GM12878 (cell line): Measurements from ENCODE around the gene SPIRE1. TPM values are rescaled to one million over a fixed set of nuclear protein-coding genes. Genes with fewer than 3 reads are reported as not detected.
A peak's percentile ranks its signal among the peaks of the same experiment; 100 is the strongest.

Source experiments
- CBFB ChIP-seq: IDR thresholded peaks from 2 replicates; pipeline ENCODE4 v1.6.1; 2016; ENCODE audit warnings: antibody characterized with exemption, low read depth
- CREB1 ChIP-seq: IDR thresholded peaks from 2 replicates; pipeline ENCODE4 v1.6.1; 2012; ENCODE audit warnings: low read depth, mild to moderate bottlenecking, inconsistent platforms
- CREM ChIP-seq: IDR thresholded peaks from 2 replicates; pipeline ENCODE4 v1.6.1; 2014; ENCODE audit warnings: antibody characterized with exemption, low read depth
- ETV6 ChIP-seq, 2 experiments: fragments of 450-650 bp in 1 of 2; IDR thresholded peaks in 1 of 2; conservative IDR thresholded peaks in 1 of 2; 2 replicates each; pipeline ENCODE4 v1.6.1; 2014; ENCODE audit warnings: antibody characterized with exemption in 1 of 2, borderline replicate concordance in 1 of 2, low read depth in 1 of 2, mild to moderate bottlenecking in 1 of 2, moderate library complexity in 1 of 2
- EZH2 ChIP-seq: IDR thresholded peaks from 2 replicates; pipeline ENCODE4 v1.6.1; 2012; ENCODE audit warnings: low read depth, mild to moderate bottlenecking, control low read depth, inconsistent platforms, low read length, borderline replicate concordance; ENCODE audit not compliant: control insufficient read depth
- NR2C2 ChIP-seq: IDR thresholded peaks from 2 replicates; pipeline ENCODE4 v1.6.1; 2011; ENCODE audit warnings: borderline replicate concordance, low read depth; ENCODE audit not compliant: control insufficient read depth, insufficient read length
- POLR2A ChIP-seq: IDR thresholded peaks from 2 replicates; pipeline ENCODE4 v1.6.1; 2011; ENCODE audit warnings: low read depth, mild to moderate bottlenecking, low read length
- POLR2AphosphoS2 ChIP-seq: IDR thresholded peaks from 2 replicates; pipeline ENCODE4 v1.6.1; 2011; ENCODE audit warnings: low read depth, mild to moderate bottlenecking, low read length, improper control_type of control experiment, moderate library complexity
- RB1 ChIP-seq: fragments of 450-650 bp; formaldehyde crosslinking; IDR thresholded peaks from 2 replicates; pipeline ENCODE4 v1.6.1; 2017; ENCODE audit warnings: mild to moderate bottlenecking, borderline replicate concordance
- RBBP5 ChIP-seq: fragments of 200-600 bp; sonication (generic); conservative IDR thresholded peaks from 2 replicates; pipeline ENCODE4 v1.6.1; 2016
- RELA ChIP-seq: fragments of 450-650 bp; IDR thresholded peaks from 2 replicates; pipeline ENCODE4 v1.8.0; 2014; ENCODE audit warnings: borderline replicate concordance; ENCODE audit not compliant: partially characterized antibody
- SIN3A ChIP-seq: IDR thresholded peaks from 2 replicates; pipeline ENCODE4 v1.6.1; 2012; ENCODE audit warnings: low read depth, low read length, improper control_type of control experiment
- SRF ChIP-seq, 2 experiments: IDR thresholded peaks; 2 replicates each; pipeline ENCODE4 v1.6.1; 2011; ENCODE audit warnings: low read depth in 2 of 2, low read length in 2 of 2, mild to moderate bottlenecking in 1 of 2, moderate library complexity in 1 of 2
- STAT3 ChIP-seq: IDR thresholded peaks from 2 replicates; pipeline ENCODE4 v1.6.1; 2011; ENCODE audit warnings: low read depth, low read length, improper control_type of control experiment
- SUPT20H ChIP-seq: IDR thresholded peaks from 2 replicates; pipeline ENCODE4 v1.6.1; 2011; ENCODE audit warnings: low read depth, mild to moderate bottlenecking, low read length, moderate library complexity, borderline replicate concordance; ENCODE audit not compliant: control insufficient read depth
- TCF12 ChIP-seq: IDR thresholded peaks from 2 replicates; pipeline ENCODE4 v1.6.1; 2011; ENCODE audit warnings: low read depth, mild to moderate bottlenecking, low read length
- polyA plus RNA-seq, 11 experiments: library from polyadenylated mRNA; depleted of rRNA in 4 of 11; unstranded in 6 of 11; stranded (reverse) in 5 of 11; fragments of >200 nt; fragmentation: Nextera tagmentation in 4 of 11; fragmentation: Illumina TruSeq in 1 of 11; extraction: Ambion mirVana in 4 of 11; extraction: Trizol in 1 of 11; gene quantifications; 1 replicate in 1 of 11; 2 replicates in 10 of 11; pipeline versions ENCODE4 v1.2.1 to v1.2.3, GENCODE V29; 2011 to 2016; ENCODE audit warnings: inconsistent platforms in 2 of 11, missing spikeins in 2 of 11, low read depth in 1 of 11
- total RNA-seq, 4 experiments: library from RNA; depleted of rRNA in 3 of 4; stranded (reverse); fragments of >200 nt in 3 of 4; fragmentation: Illumina TruSeq in 1 of 4; extraction: Trizol in 1 of 4; gene quantifications; 2 replicates each; pipeline versions ENCODE4 v1.2.1 to v1.2.3, GENCODE V29; 2013 to 2021
- TF ChIP-seq, protein P1 (sequence below), 3 experiments: IDR thresholded peaks in 2 of 3; conservative IDR thresholded peaks in 1 of 3; 2 replicates each; pipeline ENCODE4 v1.5.1; 2011; ENCODE audit warnings: low read depth in 3 of 3, low read length in 3 of 3, mild to moderate bottlenecking in 3 of 3, control low read depth in 2 of 3, moderate library complexity in 2 of 3, inconsistent platforms in 1 of 3, mixed read lengths in 1 of 3; ENCODE audit not compliant: control insufficient read depth in 2 of 3, insufficient read depth in 1 of 3; ENCODE audit errors: extremely low read depth in 1 of 3
- TF ChIP-seq, protein P2 (sequence below): fragments of 450-650 bp; IDR thresholded peaks from 2 replicates; pipeline ENCODE4 v1.6.1; 2018; ENCODE audit warnings: mild to moderate bottlenecking, low read depth, moderate library complexity; ENCODE audit not compliant: partially characterized antibody
- TF ChIP-seq, protein P3 (sequence below): fragments of 450-650 bp; conservative IDR thresholded peaks from 2 replicates; pipeline ENCODE4 v1.6.1; 2017; ENCODE audit warnings: mild to moderate bottlenecking, moderate library complexity
- TF ChIP-seq, protein P4 (sequence below): IDR thresholded peaks from 2 replicates; pipeline ENCODE4 v1.6.1; 2012; ENCODE audit warnings: low read depth, low read length, improper control_type of control experiment
- TF ChIP-seq, protein P5 (sequence below): fragments of 450-650 bp; IDR thresholded peaks from 2 replicates; pipeline ENCODE4 v1.6.1; 2014; ENCODE audit warnings: mild to moderate bottlenecking

SPIRE1 gene
- total and polyA plus RNA-seq, 10 of the 15 experiments (the other 5 are each of a cell fraction or from before 2014, with no cell fraction given), result 0.18 to 9.2 (median 4.3) TPM

DNA sequence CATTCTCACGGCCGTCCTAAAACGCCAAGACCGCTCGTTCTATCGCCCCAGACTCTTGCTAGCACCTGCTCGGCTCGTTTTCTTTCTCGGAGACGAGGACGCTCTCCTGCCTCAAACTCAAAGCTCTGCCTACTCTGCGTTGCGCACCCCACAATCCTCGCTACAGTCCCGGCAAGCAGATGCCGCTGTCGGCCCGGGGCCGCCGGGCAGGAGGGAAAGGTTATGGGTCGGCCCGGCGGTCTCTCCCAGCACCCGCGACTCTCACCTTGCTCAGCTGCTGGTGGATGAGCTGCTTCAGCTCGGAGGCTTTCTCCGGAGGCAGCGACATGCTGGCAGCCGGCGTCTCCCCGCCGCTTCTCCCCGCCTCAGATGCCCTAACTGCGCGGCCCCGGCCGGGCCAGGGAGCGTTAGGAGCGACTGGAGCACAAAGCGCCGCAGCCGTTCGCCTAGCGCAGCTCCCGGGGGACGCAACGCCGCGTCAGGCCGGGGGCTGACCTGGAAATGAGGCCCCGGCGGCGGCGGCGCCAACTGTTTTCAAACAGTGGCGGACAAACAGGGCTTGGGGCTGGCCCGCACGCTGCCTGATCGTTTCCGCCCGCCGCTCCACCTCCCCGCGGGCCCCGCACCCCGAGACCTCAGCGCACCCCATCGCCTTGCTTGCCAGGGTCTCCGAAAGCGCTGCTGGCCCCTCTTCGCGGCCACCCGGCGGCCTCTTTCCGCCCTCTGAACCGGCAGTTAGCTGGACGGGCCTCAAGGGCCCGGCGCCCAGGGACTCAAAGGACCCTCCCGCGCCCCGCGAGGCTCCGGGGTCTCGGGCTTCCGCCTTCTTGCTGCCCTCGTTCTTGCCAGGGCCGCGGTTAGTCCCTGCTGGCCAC is 44.6 kb upstream of the SPIRE1 start, which contains the start of the genes CEP76 and PSMG2 (continued):
- TF ChIP-seq, protein P1, sequence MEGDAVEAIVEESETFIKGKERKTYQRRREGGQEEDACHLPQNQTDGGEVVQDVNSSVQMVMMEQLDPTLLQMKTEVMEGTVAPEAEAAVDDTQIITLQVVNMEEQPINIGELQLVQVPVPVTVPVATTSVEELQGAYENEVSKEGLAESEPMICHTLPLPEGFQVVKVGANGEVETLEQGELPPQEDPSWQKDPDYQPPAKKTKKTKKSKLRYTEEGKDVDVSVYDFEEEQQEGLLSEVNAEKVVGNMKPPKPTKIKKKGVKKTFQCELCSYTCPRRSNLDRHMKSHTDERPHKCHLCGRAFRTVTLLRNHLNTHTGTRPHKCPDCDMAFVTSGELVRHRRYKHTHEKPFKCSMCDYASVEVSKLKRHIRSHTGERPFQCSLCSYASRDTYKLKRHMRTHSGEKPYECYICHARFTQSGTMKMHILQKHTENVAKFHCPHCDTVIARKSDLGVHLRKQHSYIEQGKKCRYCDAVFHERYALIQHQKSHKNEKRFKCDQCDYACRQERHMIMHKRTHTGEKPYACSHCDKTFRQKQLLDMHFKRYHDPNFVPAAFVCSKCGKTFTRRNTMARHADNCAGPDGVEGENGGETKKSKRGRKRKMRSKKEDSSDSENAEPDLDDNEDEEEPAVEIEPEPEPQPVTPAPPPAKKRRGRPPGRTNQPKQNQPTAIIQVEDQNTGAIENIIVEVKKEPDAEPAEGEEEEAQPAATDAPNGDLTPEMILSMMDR (IDR thresholded peaks at IDR 0.05 in 2 of 3, conservative IDR thresholded peaks at IDR 0.05 in 1 of 3; ENCODE audit: control insufficient read depth in 2 of 3, extremely low read depth in 1 of 3, insufficient read depth in 1 of 3, low read depth in 3 of 3, low read length in 3 of 3), result no peak
- TF ChIP-seq SRF (IDR thresholded peaks at IDR 0.05; ENCODE audit: low read depth in 2 of 2, low read length in 2 of 2), result peak in 1 of 2 experiments; percentile 65; a peak in 1 of 4 replicates
- peak; percentile 40; the same call in 1 of the 2 replicates for TF ChIP-seq SIN3A
- peak; percentile 96 for TF ChIP-seq POLR2A
- no peak for TF ChIP-seq ETV6 (conservative IDR thresholded peaks at IDR 0.05 in 1 of 2, IDR thresholded peaks at IDR 0.05 in 1 of 2; ENCODE audit: borderline replicate concordance in 1 of 2, low read depth in 1 of 2)
- peak; percentile 35; the same call in 1 of the 2 replicates for TF ChIP-seq RBBP5
- TF ChIP-seq NR2C2, result no peak
- TF ChIP-seq, protein P2, sequence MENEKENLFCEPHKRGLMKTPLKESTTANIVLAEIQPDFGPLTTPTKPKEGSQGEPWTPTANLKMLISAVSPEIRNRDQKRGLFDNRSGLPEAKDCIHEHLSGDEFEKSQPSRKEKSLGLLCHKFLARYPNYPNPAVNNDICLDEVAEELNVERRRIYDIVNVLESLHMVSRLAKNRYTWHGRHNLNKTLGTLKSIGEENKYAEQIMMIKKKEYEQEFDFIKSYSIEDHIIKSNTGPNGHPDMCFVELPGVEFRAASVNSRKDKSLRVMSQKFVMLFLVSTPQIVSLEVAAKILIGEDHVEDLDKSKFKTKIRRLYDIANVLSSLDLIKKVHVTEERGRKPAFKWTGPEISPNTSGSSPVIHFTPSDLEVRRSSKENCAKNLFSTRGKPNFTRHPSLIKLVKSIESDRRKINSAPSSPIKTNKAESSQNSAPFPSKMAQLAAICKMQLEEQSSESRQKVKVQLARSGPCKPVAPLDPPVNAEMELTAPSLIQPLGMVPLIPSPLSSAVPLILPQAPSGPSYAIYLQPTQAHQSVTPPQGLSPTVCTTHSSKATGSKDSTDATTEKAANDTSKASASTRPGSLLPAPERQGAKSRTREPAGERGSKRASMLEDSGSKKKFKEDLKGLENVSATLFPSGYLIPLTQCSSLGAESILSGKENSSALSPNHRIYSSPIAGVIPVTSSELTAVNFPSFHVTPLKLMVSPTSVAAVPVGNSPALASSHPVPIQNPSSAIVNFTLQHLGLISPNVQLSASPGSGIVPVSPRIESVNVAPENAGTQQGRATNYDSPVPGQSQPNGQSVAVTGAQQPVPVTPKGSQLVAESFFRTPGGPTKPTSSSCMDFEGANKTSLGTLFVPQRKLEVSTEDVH, result no peak
- TF ChIP-seq, protein P3, sequence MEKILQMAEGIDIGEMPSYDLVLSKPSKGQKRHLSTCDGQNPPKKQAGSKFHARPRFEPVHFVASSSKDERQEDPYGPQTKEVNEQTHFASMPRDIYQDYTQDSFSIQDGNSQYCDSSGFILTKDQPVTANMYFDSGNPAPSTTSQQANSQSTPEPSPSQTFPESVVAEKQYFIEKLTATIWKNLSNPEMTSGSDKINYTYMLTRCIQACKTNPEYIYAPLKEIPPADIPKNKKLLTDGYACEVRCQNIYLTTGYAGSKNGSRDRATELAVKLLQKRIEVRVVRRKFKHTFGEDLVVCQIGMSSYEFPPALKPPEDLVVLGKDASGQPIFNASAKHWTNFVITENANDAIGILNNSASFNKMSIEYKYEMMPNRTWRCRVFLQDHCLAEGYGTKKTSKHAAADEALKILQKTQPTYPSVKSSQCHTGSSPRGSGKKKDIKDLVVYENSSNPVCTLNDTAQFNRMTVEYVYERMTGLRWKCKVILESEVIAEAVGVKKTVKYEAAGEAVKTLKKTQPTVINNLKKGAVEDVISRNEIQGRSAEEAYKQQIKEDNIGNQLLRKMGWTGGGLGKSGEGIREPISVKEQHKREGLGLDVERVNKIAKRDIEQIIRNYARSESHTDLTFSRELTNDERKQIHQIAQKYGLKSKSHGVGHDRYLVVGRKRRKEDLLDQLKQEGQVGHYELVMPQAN, result peak; percentile 85
- no peak for TF ChIP-seq EZH2
- TF ChIP-seq CREB1, result peak; percentile 77
- TF ChIP-seq, protein P4, sequence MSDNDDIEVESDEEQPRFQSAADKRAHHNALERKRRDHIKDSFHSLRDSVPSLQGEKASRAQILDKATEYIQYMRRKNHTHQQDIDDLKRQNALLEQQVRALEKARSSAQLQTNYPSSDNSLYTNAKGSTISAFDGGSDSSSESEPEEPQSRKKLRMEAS, result peak; percentile 83
- TF ChIP-seq RELA, result peak; percentile 82
- no peak for TF ChIP-seq SUPT20H
- TF ChIP-seq CBFB, result peak; percentile 88
- peak; percentile 38; the same call in 1 of the 2 replicates for TF ChIP-seq TCF12
- TF ChIP-seq STAT3, result no peak
- peak; percentile 60; the same call in 1 of the 2 replicates for TF ChIP-seq POLR2AphosphoS2
- TF ChIP-seq RB1, result peak; percentile 93; the same call in 1 of the 2 replicates
- TF ChIP-seq, protein P5, sequence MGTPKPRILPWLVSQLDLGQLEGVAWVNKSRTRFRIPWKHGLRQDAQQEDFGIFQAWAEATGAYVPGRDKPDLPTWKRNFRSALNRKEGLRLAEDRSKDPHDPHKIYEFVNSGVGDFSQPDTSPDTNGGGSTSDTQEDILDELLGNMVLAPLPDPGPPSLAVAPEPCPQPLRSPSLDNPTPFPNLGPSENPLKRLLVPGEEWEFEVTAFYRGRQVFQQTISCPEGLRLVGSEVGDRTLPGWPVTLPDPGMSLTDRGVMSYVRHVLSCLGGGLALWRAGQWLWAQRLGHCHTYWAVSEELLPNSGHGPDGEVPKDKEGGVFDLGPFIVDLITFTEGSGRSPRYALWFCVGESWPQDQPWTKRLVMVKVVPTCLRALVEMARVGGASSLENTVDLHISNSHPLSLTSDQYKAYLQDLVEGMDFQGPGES, result no peak
- peak; percentile 75 for TF ChIP-seq CREM
